Fibroblast of skin of right biceps (primary cell): ENCODE data around the gene RPS6KA2.

Source experiments
- DNase-seq: peaks from one replicate; pipeline ENCODE4 v3.0.0-alpha.2; 2013

The RPS6KA2 gene

DNA sequence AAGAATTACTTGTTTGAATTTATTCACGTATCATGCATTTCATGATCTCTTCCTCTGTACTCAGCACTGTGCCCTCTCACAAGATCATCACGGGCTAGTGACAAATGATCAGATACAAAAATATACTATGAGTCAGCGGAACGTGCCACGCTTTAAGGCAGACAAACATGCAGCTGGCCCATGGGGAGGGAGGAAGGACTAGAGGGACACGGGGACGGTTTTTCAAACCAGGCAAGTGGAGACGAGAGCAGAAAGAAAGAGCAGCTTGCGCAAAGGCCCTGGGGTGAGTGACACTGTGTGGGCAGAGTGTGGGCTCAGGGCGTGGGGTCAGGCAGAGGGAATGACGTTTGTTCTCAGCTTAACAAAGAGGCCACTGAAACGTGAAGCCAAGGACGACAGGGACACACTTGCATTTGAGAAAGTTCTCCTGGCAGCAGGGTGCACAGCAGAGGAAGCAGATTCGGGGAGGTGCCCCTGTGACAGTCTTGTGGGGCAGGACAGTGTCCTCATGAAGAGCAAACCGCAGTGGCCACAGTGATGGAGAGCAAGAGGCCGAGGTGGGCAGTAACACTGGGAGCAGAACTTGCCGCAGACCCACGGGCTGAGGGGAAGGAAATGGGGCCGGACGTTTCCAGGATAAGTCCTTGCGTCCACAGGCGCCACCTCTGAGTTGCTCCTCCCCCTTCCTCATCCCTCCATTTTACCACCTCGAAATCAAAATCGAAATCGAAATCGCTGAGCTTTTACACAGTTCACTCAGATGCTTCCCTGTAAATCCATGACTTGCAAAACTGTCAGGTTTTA lies 6.9 kb upstream of the RPS6KA2 start:
- peak; percentile 51 for DNase-seq

- no peak for DNase-seq
Observed at GRCh38 chr6:166632731-166633130, 5.7 kb upstream of the RPS6KA2 start.

- DNase-seq, result no peak
Observed at GRCh38 chr6:166630462-166630861, 3.4 kb upstream of the RPS6KA2 start.

DNA sequence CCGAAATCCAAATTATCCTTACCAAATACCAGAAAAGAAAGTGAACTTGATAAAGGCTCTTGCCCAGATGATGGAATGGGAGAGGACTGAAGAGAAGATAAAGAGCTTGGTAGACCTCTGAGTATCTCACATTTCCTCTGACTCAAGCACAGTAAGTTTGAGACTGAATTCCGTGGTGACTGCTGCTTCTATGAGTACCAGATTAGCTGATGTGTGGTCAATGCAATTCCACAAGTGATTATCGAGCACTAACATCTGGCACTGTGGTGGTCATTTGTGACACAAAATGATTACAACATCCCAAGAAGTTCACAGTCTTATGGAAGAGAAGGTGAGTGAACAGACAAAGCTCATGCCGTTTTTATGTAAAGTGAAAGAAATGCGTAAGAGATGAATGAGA lies 2.6 kb upstream of the RPS6KA2 start:
- peak; percentile 74 for DNase-seq

DNA sequence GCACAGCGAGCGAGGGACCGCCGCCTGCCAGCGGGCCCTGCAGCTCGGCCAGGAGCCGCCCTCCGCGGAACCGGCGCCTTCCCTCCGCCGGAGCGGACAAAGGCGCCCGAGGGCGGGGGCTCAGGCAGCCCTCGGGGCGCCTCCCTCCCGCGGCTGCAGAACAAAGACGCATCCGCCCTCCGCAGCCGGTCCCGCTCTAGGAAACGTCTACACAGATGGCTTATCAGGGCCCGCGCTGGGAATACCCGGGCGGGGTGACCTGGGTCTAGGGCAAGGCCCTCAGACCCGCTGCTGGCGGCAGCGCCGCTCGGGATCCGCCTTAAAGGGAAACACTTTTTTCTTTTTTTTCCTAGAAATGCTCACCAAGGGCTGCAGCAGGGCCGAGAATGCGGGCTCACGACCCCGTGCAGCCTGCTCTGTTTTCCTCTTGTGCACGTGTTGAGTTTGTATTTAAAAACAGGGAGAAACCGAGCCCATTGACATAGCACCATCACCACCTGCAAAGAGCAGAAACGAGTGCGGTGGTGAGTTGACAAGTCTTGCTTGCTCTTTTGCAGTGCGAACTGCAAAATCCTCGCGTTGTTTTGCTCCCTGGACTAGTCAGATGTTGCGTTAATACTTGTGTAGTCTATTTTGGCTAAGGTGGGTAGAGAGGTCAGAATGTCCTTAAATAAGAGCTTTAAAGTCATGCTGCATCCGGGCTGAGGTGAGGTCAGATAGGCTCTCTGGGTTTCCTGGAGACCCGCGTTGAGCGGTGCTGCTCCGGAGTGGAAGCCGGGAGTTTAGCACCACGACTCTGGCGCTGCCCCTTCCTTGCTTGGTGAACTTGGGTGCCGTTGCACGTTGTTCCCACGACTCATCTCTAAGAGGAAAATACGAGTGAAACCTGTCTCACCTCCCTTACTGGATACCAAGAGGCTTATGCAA lies 1.1 kb upstream of the RPS6KA2 start:
- peak; percentile 53 for DNase-seq

- DNase-seq, result peak; percentile 45
Observed at GRCh38 chr6:166626177-166627032, 646 bp downstream of the RPS6KA2 start.

- DNase-seq, result peak; percentile 51
Observed at GRCh38 chr6:166625356-166625755, 1.7 kb downstream of the RPS6KA2 start.

DNA sequence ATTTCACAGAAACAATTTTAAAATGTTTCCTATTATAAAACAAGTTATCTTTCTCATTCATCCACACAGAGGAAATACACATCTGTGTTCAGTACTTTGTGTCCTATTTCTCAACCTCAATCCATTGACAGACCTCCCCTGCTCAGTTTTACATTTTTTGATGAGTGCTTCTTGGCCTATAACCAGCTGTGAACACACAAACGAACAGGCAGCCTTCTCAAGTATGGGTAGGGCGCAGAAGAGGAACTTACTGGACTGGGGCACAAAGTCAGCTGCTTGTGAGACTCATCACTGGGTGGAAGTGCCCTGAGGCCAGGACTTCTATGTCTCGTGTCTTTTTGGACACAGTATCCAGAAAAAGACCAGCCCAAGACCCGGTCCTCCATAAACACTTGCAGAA lies 2.8 kb downstream of the RPS6KA2 start:
- DNase-seq, result peak; percentile 84

GRCh38 chr6:166623318-166623717 lies 3.7 kb downstream of the RPS6KA2 start:
- no peak for DNase-seq

- no peak for DNase-seq
Observed at GRCh38 chr6:166621114-166621540, 5.9 kb downstream of the RPS6KA2 start.

GRCh38 chr6:166620478-166621113 lies 6.5 kb downstream of the RPS6KA2 start:
- DNase-seq, result no peak

- peak; percentile 99 for DNase-seq
Observed at GRCh38 chr6:166619912-166620311, 7.1 kb downstream of the RPS6KA2 start.

- peak; percentile 93 for DNase-seq
Observed at GRCh38 chr6:166618866-166619761, 7.9 kb downstream of the RPS6KA2 start.

GRCh38 chr6:166618251-166618650 lies 8.8 kb downstream of the RPS6KA2 start:
- DNase-seq, result no peak

DNA sequence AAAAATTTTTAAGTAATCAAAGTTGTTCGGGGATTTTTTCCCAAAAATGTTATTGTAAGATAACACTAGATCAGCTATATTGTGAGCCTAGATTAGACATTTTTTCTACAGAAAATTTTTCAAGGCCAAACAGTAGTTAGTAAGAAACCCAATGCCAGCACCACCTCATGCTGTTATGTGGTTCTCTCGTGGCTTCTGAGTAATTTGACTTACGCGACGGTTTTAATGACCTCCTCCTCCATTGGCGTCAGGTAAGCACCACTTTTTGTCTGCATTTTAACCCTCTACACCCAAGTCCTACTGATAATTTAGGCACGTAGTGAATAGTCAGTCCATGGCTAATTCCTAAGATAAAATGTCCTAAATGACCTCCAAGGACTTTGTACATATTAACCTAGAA lies 9.7 kb downstream of the RPS6KA2 start:
- no peak for DNase-seq

DNA sequence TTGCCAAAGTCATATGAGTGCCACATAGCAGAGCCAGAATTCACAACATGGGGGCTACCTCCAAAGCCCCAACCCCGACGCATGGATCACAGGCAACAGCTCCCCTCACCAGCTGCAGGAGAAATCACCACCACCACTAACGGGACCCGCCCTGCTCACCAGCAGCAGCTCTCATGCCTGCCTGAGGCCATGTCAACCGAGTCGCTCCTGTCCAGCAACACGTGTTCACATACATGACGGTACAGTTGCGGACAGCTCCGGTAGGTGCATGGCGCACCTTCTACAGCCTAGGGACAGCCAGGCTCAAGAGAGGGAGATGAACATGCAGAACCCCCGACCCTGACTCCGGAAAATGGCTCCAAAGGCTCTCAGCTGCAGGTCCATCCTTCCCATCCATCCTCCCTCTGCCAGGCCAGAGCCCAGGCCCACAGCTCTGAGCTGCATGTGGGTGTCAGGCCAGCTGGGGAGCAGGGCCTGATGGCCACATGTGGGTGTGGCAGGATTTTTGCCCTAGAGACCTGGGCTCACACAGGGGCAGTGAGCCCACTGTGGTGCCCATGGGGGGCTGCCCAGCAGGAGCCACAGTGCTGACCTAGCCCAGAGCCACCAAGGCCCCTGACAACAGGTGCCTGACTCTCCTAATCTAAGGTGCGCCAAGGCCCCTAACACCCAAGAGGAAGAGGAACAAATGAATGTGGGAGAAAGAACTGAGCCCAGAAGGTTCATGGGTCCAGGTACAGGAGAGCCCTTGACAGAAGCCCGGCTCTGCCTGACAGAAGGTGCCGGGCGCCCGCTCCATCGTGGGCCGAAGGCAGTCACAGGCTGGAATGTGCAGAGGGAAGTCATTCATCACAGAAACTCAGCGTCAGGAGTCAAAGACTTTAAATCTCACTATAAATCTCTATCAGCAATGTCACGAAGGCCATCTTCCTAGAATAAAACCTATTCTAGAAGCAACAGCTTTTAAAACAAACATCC lies 10.5 kb downstream of the RPS6KA2 start:
- no peak for DNase-seq

DNA sequence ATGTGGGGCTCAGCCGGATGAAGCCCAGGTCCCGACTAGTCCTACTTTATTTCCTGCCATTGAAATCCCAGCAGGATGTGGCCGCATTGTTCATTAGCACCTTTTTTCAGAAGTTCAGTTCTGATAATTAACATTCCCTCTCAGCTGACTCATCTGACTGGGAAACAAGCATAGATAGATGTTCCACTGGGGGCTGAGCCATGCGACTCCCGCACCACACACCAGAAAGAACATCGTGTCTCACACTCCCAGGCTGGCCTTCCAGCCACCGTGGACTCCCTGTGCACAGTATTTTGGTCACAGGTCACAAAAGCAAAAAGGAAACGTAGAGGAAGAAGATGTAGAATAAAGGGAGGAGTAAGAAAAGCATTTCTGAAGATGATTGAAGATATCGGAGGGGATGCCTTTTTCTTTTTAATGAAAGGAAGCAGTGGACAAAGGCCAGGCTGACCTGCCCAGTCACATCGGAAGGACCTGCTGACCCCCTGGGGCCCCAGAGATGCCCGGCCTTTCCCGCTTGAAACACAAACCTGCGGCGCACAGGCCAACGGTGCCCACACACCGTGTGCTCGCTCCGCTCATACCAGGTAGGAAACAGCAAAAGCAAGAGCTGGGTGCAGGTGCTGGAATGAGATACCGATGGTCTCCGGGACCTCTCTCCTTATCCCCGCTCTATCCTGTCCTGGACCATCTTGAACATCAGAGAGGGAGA lies 11.8 kb downstream of the RPS6KA2 start:
- DNase-seq, result peak; percentile 78

DNA sequence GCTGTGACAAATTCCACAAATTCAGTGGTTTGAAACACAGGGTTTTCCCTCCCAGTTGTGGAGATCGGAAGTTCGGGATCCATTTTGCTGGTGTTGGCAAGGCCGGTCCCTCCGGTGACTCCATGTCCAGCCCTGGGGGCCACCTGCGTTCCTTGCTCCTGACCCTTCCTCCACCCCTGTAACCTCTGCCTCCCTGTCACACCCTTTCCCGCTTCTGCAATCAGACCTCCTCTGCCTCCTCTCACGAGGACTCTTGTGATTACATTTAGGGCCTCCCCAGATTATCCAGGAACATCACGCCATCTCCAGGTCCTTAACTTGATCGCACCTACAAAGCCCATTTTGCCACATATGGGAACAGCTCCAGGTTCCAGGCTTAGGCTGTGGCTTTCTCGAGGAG lies 12.5 kb downstream of the RPS6KA2 start:
- no peak for DNase-seq

DNA sequence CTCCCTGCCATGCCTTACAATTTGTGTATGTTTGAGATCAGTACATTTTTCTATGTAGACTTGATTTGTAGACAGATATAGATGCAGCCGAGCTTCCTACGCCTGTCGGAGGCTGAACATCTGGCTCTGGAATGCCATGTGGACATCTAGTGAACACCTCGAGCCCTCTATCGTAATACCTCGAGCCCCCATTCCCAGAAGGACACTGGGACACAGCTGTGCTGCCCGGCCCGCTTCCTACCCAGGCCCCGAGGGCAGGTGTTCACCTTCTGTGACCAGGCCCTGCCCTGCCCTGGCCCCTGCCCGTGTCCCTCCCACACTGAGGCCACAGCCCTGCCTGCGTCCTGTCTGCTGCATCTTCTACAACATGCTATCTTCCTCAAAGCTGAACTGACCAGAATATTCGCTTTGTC lies 12.9 kb downstream of the RPS6KA2 start:
- no peak for DNase-seq
